ENCODE data around the gene SUFU.
A peak's percentile ranks its signal among the peaks of the same experiment; 100 is the strongest.

Gene SUFU

DNA sequence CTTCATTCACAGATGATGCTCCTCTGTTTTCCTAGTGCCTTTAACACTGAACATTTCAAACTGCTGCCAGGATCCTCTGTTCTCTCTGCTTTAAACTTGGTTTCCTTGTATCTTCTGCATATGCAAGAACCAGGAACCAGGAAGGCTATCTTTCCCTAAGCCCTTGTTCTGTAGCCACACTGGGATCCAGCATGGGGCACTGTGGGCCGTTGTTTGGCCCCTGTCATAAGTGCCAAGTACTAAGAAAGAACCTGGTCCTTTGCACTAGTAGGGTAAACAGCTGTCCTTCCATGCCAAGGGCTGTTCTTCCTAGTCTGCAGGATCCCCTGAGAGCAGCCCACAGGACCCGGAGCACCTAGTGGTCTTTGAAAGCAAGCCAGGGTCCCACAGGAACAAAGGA lies 91.5 kb downstream of the SUFU start:
- no peak for FAIRE-seq
- DNase-seq (ENCODE audit: low spot score), result no peak

GRCh38 chr10:102595897-102596296 lies 92.1 kb downstream of the SUFU start:
- DNase-seq (ENCODE audit: low spot score), result no peak
- FAIRE-seq, result no peak

DNA sequence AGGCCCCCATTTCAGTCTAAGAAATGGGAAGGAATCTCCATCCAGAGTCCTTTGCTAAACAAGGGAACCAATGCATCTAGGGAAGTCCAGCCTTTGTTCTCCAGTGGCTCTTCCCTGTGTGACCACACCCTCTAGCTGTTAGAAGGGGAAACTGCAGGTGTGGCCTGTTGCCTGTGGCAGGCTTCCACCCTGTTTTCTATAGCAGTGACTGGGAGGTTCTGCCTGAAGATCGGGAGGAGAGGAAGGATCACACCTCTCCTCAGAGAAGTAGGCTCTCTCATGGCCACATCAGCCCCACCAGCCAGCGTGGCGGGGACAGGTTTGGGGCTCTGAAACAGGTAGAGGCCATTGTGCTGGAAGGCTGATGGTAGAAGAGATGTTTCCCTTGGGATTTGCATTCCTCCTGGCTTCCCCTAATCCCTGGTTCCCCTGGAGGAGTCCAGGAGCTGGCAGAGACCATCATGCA lies 92.8 kb downstream of the SUFU start:
- peak; percentile 51 for DNase-seq (ENCODE audit: low spot score)
- FAIRE-seq, result peak; percentile 27

- FAIRE-seq (no peak), DNase-seq (ENCODE audit: low spot score) (no peak)
Observed at GRCh38 chr10:102597131-102597991, 93.6 kb downstream of the SUFU start.

GRCh38 chr10:102598243-102598642 lies 94.5 kb downstream of the SUFU start:
- DNase-seq (ENCODE audit: low spot score), result no peak
- FAIRE-seq, result no peak

DNA sequence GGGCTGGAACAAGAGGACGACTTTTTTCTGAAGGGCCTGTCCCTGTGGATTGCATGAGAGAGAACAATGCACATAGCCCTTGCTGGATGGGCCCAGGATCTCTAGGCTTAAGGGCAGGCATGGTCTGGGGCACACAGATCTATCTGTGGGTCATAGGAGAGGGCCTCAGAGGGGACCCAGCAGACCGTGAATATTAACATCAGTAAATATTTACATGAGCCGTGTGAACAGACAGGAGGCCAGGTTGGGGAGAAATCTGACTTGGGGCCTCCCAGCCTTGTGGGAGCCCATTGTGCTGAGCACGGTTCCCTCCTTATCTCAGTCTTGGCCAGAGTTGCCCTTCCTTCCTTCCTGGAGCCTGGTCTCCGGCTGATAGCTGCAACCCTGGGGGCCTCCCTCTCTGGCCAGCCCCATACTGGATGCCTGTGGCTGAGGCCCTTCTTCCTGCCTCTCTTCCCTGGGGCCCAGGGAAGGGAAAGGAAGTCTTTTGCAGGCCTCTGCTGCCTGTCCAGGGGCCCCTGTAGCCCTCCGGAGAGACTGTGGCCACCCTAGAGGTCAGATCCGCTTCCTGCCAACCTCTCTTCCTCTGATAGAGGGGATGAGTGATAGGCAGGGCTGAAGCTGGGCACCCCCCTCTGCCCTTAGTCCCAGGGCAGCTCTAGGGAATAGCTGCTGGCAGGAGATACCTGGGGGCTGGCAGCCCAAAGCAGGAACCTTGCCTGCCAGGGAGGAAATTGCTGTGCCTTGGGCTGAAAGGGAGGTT lies 96.0 kb downstream of the SUFU start:
- DNase-seq (ENCODE audit: low spot score) (no peak), FAIRE-seq (no peak)

- FAIRE-seq (no peak), DNase-seq (ENCODE audit: low spot score) (no peak)
Observed at GRCh38 chr10:102600816-102601215, 97.0 kb downstream of the SUFU start.

DNA sequence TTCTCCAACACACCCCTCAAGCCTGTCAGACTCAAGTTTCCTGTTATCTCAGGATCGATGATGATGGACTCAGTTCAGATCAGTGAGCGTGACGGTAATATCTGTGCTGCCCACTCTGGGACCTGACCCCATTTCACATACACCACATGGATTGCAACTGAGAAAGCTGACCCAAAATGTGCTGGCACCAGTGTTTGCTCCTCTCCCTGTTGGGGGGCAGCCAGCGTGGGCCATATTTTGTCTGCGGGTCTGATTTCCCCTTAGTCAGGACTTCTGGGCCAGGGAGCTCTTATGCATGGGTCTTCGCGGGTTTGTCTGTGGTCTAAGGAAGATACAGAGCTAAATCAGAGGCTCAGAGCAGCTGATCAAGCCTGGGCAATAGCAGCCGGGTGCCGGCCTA lies 97.9 kb downstream of the SUFU start:
- FAIRE-seq (no peak), DNase-seq (ENCODE audit: low spot score) (no peak)

DNA sequence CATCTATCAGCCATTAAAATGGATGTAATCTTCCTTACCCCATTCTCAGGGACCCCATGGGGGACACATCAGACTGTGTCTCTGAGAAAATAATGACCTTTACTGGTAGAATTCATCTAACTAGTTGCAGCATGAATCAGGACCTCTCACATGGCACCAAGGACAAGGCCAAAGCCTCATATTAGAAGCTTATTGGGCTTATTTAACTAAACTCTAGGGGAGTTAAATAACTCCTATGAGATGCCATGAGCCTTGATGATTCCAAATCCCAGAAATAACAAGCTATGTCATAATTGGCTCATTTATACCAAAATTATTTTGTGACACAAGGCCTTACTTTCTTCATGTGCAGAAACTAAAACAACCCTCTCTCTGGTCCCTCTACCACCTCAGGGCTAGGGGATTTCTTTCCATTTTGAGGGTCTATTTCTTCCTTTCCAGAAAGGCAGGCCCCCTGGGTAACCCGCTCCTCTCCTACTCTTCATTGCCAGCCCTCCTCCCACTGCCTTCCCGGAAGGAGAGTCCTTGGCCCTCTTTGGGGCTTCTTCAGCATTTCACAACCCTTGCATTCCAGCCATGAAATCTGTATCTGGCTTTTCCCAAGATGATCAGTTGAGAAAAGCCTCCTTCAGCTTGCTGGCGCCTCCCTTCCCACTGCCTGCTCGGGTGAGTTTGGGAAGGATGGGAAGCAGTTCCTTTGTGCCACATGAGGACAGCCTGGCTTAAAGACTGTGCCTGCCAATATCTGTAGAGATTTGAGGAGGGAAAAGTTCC lies 98.7 kb downstream of the SUFU start:
- no peak for FAIRE-seq
- no peak for DNase-seq (ENCODE audit: low spot score)

- no peak for FAIRE-seq
- no peak for DNase-seq (ENCODE audit: low spot score)
Observed at GRCh38 chr10:102603946-102604345, 100.2 kb downstream of the SUFU start.

- FAIRE-seq (peak; percentile 86), DNase-seq (ENCODE audit: low spot score) (peak; percentile 94)
Observed at GRCh38 chr10:102604439-102604841, 100.7 kb downstream of the SUFU start.

DNA sequence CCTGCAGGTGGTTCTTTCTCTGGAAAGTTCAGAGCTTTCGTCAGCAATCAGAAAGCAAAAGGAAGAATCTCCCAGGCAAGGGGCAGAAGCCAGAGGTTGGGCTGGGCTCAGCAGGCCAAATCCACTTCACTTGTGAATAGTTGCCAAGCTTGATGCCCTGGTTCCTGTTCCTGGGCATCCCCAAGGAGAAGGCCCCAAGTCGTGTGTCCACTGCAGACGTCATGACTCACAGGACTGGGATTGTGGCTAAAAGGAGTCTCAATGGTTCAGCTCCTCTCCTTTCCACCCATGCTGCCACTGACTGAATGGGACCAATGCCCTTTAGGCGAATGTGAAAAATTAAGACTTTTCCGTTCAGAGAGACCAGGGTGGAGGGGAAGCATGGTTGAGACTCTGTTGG lies 101.9 kb downstream of the SUFU start:
- DNase-seq (ENCODE audit: low spot score), result peak; percentile 89
- FAIRE-seq, result peak; percentile 92

DNA sequence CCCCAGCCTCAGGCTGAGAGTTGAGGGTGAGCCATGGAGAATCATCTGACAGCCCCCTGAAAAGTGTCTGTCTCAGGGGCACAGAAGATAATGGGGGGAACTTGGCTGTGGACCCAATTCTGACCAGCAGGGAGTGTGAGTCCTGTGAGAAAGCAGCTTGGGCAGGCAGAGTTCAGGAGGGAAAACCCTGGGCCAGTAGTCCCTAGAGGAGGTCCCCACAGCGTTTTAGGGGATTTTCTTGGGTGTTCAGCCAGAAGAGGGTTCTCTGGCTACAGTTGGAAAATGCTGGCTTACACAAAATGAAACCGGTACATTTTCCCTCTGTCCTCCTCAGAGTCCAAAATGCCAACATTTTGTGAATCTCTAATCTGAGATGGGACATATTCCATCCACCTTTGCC lies 104.7 kb downstream of the SUFU start:
- DNase-seq (ENCODE audit: low spot score) (no peak), FAIRE-seq (no peak)

DNA sequence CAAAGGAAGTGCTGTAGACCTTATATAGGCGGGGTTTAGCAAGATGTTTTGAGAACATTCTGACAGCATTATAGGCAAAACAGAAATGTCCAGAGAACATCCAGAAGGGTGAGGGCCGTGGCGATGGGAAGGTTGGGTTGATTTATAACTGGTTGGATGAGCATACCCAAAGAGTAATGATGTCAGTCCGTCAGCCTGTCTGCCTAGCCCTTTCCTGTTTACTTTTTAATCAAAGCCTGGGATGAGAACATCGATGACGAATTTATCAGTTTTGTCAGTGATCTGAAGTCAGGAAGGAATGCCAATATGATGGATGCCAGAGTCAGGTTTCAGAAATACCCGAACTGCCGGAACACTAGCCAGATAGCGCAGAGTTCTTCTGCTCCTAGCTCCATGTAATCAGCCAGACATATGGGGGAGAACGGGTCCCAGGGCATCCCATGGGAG lies 106.7 kb downstream of the SUFU start:
- DNase-seq (ENCODE audit: low spot score), result no peak
- no peak for FAIRE-seq

- no peak for FAIRE-seq
- DNase-seq (ENCODE audit: low spot score), result no peak
Observed at GRCh38 chr10:102611514-102612087, 107.8 kb downstream of the SUFU start.

DNA sequence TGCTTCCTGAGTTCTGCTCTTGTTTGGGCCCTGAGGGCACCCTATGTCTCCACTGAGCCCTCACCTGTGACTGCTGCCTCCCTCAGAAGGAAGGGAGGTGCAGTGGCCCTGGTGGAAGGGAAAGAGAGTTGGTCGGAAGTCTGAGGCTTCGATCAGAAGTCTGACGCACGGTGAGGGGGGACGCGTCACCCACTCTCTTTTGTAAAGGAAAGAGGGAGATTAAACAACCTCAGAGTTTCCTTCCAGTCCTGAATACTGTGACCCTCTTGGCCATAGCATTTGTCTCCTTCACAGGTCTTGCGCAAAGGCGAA lies 109.1 kb downstream of the SUFU start:
- no peak for FAIRE-seq
- no peak for DNase-seq (ENCODE audit: low spot score)

- DNase-seq (ENCODE audit: low spot score) (no peak), FAIRE-seq (no peak)
Observed at GRCh38 chr10:102613286-102613685, 109.5 kb downstream of the SUFU start.

GRCh38 chr10:102613785-102614184 lies 110.0 kb downstream of the SUFU start:
- FAIRE-seq, result no peak
- DNase-seq (ENCODE audit: low spot score), result no peak

GRCh38 chr10:102614888-102615287 lies 111.1 kb downstream of the SUFU start:
- FAIRE-seq (no peak), DNase-seq (ENCODE audit: low spot score) (no peak)

- no peak for DNase-seq (ENCODE audit: low spot score)
- FAIRE-seq, result no peak
Observed at GRCh38 chr10:102615361-102615760, 111.6 kb downstream of the SUFU start.

- FAIRE-seq (no peak), DNase-seq (ENCODE audit: low spot score) (peak; percentile 39)
Observed at GRCh38 chr10:102616066-102616770, 112.4 kb downstream of the SUFU start.

All from RCC 7860 (cell line).